Type B pancreatic cell (in vitro differentiated cells): ENCODE measurements around the gene VSX1. TPM values are rescaled to one million over a fixed set of nuclear protein-coding genes. Genes with fewer than 3 reads are reported as not detected.

Experiments
- DNase-seq: peaks from one replicate; pipeline ENCODE4 v3.0.0; 2021; ENCODE audit warnings: mixed read lengths; ENCODE audit not compliant: unreplicated experiment; ENCODE audit errors: extremely low spot score
- H3K27ac Mint-ChIP-seq: 2 replicates; pipeline ENCODE4 v1.8.0; 2021; ENCODE audit warnings: mild to moderate bottlenecking, mixed read lengths
- H3K27me3 Mint-ChIP-seq: 2 replicates; pipeline ENCODE4 v1.8.0; 2021; ENCODE audit warnings: mixed read lengths
- H3K36me3 Mint-ChIP-seq: 2 replicates; pipeline ENCODE4 v1.8.0; 2021; ENCODE audit warnings: mixed read lengths
- H3K4me1 Mint-ChIP-seq: one replicate; pipeline ENCODE4 v1.8.0; 2021; ENCODE audit warnings: mixed read lengths; ENCODE audit not compliant: unreplicated experiment
- H3K4me3 Mint-ChIP-seq: 2 replicates; pipeline ENCODE4 v1.8.0; 2021; ENCODE audit warnings: mild to moderate bottlenecking, mixed read lengths
- H3K9me3 Mint-ChIP-seq: 2 replicates; pipeline ENCODE4 v1.8.0; 2021; ENCODE audit warnings: mixed read lengths
- CTCF ChIP-seq: fragments of 200-600 bp; sonication (generic); conservative IDR thresholded peaks from 2 replicates; pipeline ENCODE4 v1.5.0; 2021; ENCODE audit warnings: antibody characterized with exemption, mild to moderate bottlenecking
- total RNA-seq: library from RNA; stranded (reverse); gene quantifications from 2 replicates; pipeline ENCODE4 v1.2.1, GENCODE V29; 2021; ENCODE audit warnings: low replicate concordance

VSX1 gene
- total RNA-seq, 1 donor from 2014 or later: not detected

- peaks cover 29% of the 10 kb centered on the region for H3K4me1 Mint-ChIP-seq
- TF ChIP-seq CTCF: no peak
- DNase-seq: no peak
- H3K4me3 Mint-ChIP-seq: no peak overlapping the region
- no peaks in the 10 kb centered on the region for H3K9me3 Mint-ChIP-seq
- no peaks in the 10 kb centered on the region for H3K36me3 Mint-ChIP-seq
- H3K27ac Mint-ChIP-seq: no peak overlapping the region
- no peaks in the 10 kb centered on the region for H3K27me3 Mint-ChIP-seq
Observed at GRCh38 chr20:25038103-25038410, 43.9 kb downstream of the VSX1 start.

DNA sequence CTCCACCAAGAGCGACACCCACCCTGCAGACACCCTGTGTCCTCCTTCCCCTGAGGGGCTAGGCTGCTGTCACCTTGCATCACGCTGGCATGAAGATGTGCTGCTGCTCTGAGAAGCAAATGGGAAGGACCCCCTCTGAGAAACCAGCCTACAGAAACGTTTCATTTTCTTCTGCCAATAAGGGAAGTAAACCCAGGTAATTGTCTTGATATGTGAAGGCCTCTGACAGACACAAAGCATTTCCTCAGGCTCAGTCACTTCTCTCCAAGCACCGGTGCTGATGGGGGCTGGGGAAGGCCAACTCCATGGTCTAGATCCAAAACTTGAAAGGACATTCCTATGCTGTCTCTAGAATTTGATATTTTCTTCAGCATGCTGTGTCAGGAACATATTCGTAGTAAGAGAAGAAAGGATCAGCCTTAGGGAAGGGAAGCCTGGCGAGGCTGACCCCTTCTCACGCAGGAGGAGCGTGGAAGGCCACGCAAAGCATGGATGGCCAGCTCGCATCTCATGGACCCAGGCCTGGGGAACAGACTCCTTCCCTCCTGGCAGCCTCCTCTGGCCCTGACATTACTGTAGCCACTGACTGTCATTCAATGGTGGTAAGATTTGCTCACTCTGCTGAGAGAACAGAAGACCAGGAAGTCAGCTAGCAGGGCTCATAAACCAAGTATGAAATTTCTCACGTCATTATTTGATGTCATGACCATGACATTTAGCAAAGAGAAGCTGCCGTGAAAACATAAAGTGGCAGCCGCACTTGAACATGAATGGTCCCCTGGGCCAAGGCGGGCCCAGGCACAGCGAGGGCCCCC is 44.4 kb downstream of the VSX1 start:
- Mint-ChIP-seq H3K4me1 (peaks cover 24% of the 10 kb centered on the region), H3K27ac (no peak overlapping the region), H3K27me3 (no peaks in the 10 kb centered on the region), H3K36me3 (no peaks in the 10 kb centered on the region), H3K4me3 (no peak overlapping the region), H3K9me3 (no peaks in the 10 kb centered on the region)
- no peak for DNase-seq
- no peak for TF ChIP-seq CTCF

- peaks cover 26% of the 10 kb centered on the region for H3K4me1 Mint-ChIP-seq
Observed at GRCh38 chr20:25036331-25036936, 45.5 kb downstream of the VSX1 start.

GRCh38 chr20:25035921-25036320 is 46.0 kb downstream of the VSX1 start:
- DNase-seq: no peak
- Mint-ChIP-seq H3K4me1 (peaks cover 26% of the 10 kb centered on the region), H3K4me3 (no peak overlapping the region), H3K27me3 (no peaks in the 10 kb centered on the region), H3K9me3 (no peaks in the 10 kb centered on the region), H3K36me3 (no peaks in the 10 kb centered on the region), H3K27ac (no peak overlapping the region)
- no peak for TF ChIP-seq CTCF

More at GRCh38 chr20:25036331-25036936, 45.5 kb downstream of the VSX1 start:
- H3K4me3 Mint-ChIP-seq: no peak overlapping the region
- no peak overlapping the region for H3K27ac Mint-ChIP-seq
- no peaks in the 10 kb centered on the region for H3K9me3 Mint-ChIP-seq
- H3K36me3 Mint-ChIP-seq: no peaks in the 10 kb centered on the region
- no peak for DNase-seq
- TF ChIP-seq CTCF: no peak
- no peaks in the 10 kb centered on the region for H3K27me3 Mint-ChIP-seq

GRCh38 chr20:25033924-25034300 is 48.0 kb downstream of the VSX1 start:
- H3K4me3 Mint-ChIP-seq: no peak overlapping the region
- no peak for DNase-seq
- peaks cover 26% of the 10 kb centered on the region for H3K4me1 Mint-ChIP-seq
- no peak overlapping the region for H3K27ac Mint-ChIP-seq
- no peaks in the 10 kb centered on the region for H3K27me3 Mint-ChIP-seq
- H3K36me3 Mint-ChIP-seq: no peaks in the 10 kb centered on the region
- no peak for TF ChIP-seq CTCF
- no peaks in the 10 kb centered on the region for H3K9me3 Mint-ChIP-seq
